ENCODE measurements around the gene GXYLT1.
"Not testable (repeated sequence)": the region's sequence is repeated elsewhere in the genome, so short reads cannot be mapped to it uniquely, and the experiment has no call there.

GRCh38 chr12:42188275-42188674, 43.6 kb upstream of the GXYLT1 start:
- not testable (repeated sequence) for TF ChIP-seq CTCF (IDR thresholded peaks at IDR 0.05; ENCODE audit: insufficient read depth, low read length); REST (IDR thresholded peaks at IDR 0.05; ENCODE audit: insufficient replicate concordance, low read depth); POLR2AphosphoS5 (IDR thresholded peaks at IDR 0.05; ENCODE audit: low read depth)
